ENCODE measurements around the gene POR. TPM values are rescaled to one million over a fixed set of nuclear protein-coding genes. Genes with fewer than 3 reads are reported as not detected.

Gene POR
- polyA plus RNA-seq, 1 donor from 2014 or later = 61.2 TPM

DNA sequence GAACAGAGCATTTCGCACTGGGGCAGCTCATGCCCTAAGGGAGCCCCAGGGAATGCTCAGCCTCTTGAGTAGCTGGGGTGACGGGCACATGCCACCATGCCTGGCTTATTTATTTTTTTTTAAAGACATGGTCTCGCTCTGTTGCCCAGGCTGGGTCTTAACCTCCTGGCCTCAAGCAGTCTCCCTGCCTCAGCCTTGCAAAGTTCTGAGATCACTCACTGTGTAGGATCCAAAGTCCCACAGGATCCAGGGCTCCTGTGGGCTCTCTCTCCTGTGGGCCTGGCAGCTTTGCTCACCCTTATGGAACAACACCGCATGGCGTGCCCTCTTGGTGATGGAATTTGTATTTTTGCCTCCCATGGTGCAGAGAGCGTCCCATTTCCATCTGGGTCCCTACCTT is 45.4 kb downstream of the POR start:
- TF ChIP-seq CTCF (IDR thresholded peaks at IDR 0.05; ENCODE audit: poor library complexity, severe bottlenecking) = no peak
- no peak for TF ChIP-seq RAD21 (conservative IDR thresholded peaks at IDR 0.05)
- no peak for TF ChIP-seq EZH2 (IDR thresholded peaks at IDR 0.05; ENCODE audit: borderline replicate concordance, insufficient read depth, low read length, poor library complexity, severe bottlenecking)
- TF ChIP-seq, protein P1, sequence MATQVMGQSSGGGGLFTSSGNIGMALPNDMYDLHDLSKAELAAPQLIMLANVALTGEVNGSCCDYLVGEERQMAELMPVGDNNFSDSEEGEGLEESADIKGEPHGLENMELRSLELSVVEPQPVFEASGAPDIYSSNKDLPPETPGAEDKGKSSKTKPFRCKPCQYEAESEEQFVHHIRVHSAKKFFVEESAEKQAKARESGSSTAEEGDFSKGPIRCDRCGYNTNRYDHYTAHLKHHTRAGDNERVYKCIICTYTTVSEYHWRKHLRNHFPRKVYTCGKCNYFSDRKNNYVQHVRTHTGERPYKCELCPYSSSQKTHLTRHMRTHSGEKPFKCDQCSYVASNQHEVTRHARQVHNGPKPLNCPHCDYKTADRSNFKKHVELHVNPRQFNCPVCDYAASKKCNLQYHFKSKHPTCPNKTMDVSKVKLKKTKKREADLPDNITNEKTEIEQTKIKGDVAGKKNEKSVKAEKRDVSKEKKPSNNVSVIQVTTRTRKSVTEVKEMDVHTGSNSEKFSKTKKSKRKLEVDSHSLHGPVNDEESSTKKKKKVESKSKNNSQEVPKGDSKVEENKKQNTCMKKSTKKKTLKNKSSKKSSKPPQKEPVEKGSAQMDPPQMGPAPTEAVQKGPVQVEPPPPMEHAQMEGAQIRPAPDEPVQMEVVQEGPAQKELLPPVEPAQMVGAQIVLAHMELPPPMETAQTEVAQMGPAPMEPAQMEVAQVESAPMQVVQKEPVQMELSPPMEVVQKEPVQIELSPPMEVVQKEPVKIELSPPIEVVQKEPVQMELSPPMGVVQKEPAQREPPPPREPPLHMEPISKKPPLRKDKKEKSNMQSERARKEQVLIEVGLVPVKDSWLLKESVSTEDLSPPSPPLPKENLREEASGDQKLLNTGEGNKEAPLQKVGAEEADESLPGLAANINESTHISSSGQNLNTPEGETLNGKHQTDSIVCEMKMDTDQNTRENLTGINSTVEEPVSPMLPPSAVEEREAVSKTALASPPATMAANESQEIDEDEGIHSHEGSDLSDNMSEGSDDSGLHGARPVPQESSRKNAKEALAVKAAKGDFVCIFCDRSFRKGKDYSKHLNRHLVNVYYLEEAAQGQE (IDR thresholded peaks at IDR 0.05; ENCODE audit: borderline replicate concordance) = no peak
- no peak for TF ChIP-seq TAF1 (IDR thresholded peaks at IDR 0.05; ENCODE audit: low read depth)
- TF ChIP-seq SMC3 (conservative IDR thresholded peaks at IDR 0.05; ENCODE audit: poor library complexity) = no peak
- no peaks in the 10 kb centered on the region for H3K9me2 ChIP-seq (ENCODE audit: insufficient read depth, low read length)
- H3K9me3 ChIP-seq (ENCODE audit: low read length) = no peaks in the 10 kb centered on the region
- H3K79me2 ChIP-seq (replicated peaks; ENCODE audit: insufficient read depth, low read length) = no peaks in the 10 kb centered on the region
- no peaks in the 10 kb centered on the region for H3K27me3 ChIP-seq (ENCODE audit: insufficient read depth, low read depth, low read length)
- H2AFZ ChIP-seq (ENCODE audit: low read depth, low read length) = no peak overlapping the region
- no peak overlapping the region for H3K27ac ChIP-seq (ENCODE audit: low read length)
- no peaks in the 10 kb centered on the region for H3F3A ChIP-seq (ENCODE audit: insufficient read depth, low read length, poor library complexity, severe bottlenecking)
- no peaks in the 10 kb centered on the region for H4K20me1 ChIP-seq (ENCODE audit: insufficient read depth)
- no peak overlapping the region for H3K9ac ChIP-seq (ENCODE audit: low read length)
- H3K4me3 ChIP-seq (ENCODE audit: low read length) = no peak overlapping the region
- no peak overlapping the region for H3K4me2 ChIP-seq (ENCODE audit: low read length)
- H3K36me3 ChIP-seq (ENCODE audit: insufficient read depth, low read length) = no peaks in the 10 kb centered on the region

DNA sequence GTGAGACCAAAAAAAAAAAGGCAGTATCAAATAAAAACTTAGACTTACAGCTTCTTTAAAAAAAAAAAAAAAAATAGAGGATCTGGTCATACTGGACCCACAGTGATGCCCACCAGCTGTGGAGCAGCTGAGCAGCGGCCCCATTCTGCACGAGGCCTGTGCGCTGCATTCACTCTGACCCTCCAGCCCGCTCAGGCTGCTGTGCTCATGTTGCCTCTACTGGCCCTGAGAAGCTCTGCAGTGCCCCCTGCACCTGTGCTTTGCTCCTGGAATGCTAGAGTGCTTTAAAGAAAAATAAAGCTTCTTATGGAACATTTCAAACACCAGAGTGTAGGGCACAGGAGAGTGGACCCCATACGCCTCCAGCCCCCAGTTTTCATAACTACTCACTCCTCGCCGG is 46.3 kb downstream of the POR start:
- H4K20me1 ChIP-seq (ENCODE audit: insufficient read depth) = no peaks in the 10 kb centered on the region
- H3K27me3 ChIP-seq (ENCODE audit: insufficient read depth, low read depth, low read length) = no peaks in the 10 kb centered on the region
- H3F3A ChIP-seq (ENCODE audit: insufficient read depth, low read length, poor library complexity, severe bottlenecking) = no peaks in the 10 kb centered on the region
- no peak overlapping the region for H3K4me2 ChIP-seq (ENCODE audit: low read length)
- H3K36me3 ChIP-seq (ENCODE audit: insufficient read depth, low read length) = no peaks in the 10 kb centered on the region
- H3K9me2 ChIP-seq (ENCODE audit: insufficient read depth, low read length) = no peaks in the 10 kb centered on the region
- no peaks in the 10 kb centered on the region for H3K9me3 ChIP-seq (ENCODE audit: low read length)
- H3K9ac ChIP-seq (ENCODE audit: low read length) = no peak overlapping the region
- no peaks in the 10 kb centered on the region for H3K79me2 ChIP-seq (replicated peaks; ENCODE audit: insufficient read depth, low read length)
- no peak overlapping the region for H2AFZ ChIP-seq (ENCODE audit: low read depth, low read length)
- H3K27ac ChIP-seq (ENCODE audit: low read length) = no peak overlapping the region
- no peak overlapping the region for H3K4me3 ChIP-seq (ENCODE audit: low read length)
- TF ChIP-seq, protein P1 (IDR thresholded peaks at IDR 0.05; ENCODE audit: borderline replicate concordance) = no peak
- TF ChIP-seq TAF1 (IDR thresholded peaks at IDR 0.05; ENCODE audit: low read depth) = no peak

Data from neural cell (in vitro differentiated cells).